GM12878 (cell line): ENCODE measurements around the gene PSMD13. TPM values are rescaled to one million over a fixed set of nuclear protein-coding genes. Genes with fewer than 3 reads are reported as not detected.

Experiments
- ATAC-seq: fragments of 200-7000 bp; cut with Tn5 transposase; 3 replicates; pipeline ENCODE4 v1.9.1; 2020; ENCODE audit warnings: mild to moderate bottlenecking, moderate library complexity
- BruUV-seq: library from RNA; stranded (reverse); fragments of 400-500 nt; replicated peaks from 2 replicates; lab custom pipeline; 2021; lab: Mats Ljungman, UMichigan
- CTCF ChIA-PET: fragments of 300-600 bp; sonication (Branson Sonifier 250); formaldehyde crosslinking; extraction: SDS; loops from one replicate; lab custom pipeline; 2021; ENCODE audit warnings: inconsistent platforms; lab: Yijun Ruan, JAX
- POLR2A ChIA-PET: fragments of 350-600 bp; formaldehyde crosslinking; extraction: SDS; loops from one replicate; lab custom pipeline; 2021; ENCODE audit warnings: inconsistent platforms; lab: Charles Lee
- RAD21 ChIA-PET: fragments of 300-600 bp; sonication (Branson Sonifier 250); formaldehyde crosslinking; loops from one replicate; lab custom pipeline; 2023; ENCODE audit warnings: antibody characterized with exemption; ENCODE audit not compliant: unreplicated experiment; lab: Charles Lee
- SMC1A ChIA-PET: fragments of 300-600 bp; sonication (Branson Sonifier 250); formaldehyde crosslinking; loops from one replicate; lab custom pipeline; 2023; ENCODE audit not compliant: unreplicated experiment, uncharacterized antibody; lab: Charles Lee
- DNase-seq: peaks from one replicate; pipeline ENCODE4 v3.0.0-alpha.2; 2011; ENCODE audit warnings: low read depth, low spot score
- FAIRE-seq: peaks from 3 replicates; lab custom pipeline; 2011; peaks lifted over from hg19 to GRCh38; lab: Jason Lieb, UNC
- H2AFZ ChIP-seq: 2 replicates; pipeline ENCODE4 v1.6.0; 2011; ENCODE audit warnings: low read depth, low read length, control low read depth; ENCODE audit not compliant: control insufficient read depth
- H3K27ac ChIP-seq: 2 replicates; pipeline ENCODE4 v1.5.1; 2011; ENCODE audit warnings: control low read depth; ENCODE audit not compliant: control insufficient read depth, insufficient read depth
- H3K27me3 ChIP-seq, 2 experiments: replicated peaks in 1 of 2; 2 replicates each; pipeline versions ENCODE4 v1.6.0 to v1.6.1; 2011; ENCODE audit warnings: low read length in 1 of 2; ENCODE audit not compliant: control insufficient read depth in 2 of 2, insufficient read depth in 2 of 2
- H3K36me3 ChIP-seq, 2 experiments: 2 replicates each; pipeline ENCODE4 v1.5.1; 2011; ENCODE audit warnings: low read length in 1 of 2; ENCODE audit not compliant: control insufficient read depth in 2 of 2, insufficient read depth in 2 of 2
- H3K4me1 ChIP-seq: 2 replicates; pipeline ENCODE4 v1.6.1; 2011; ENCODE audit warnings: mild to moderate bottlenecking, low read length, moderate library complexity, mixed read lengths; ENCODE audit not compliant: control insufficient read depth, insufficient read depth
- H3K4me2 ChIP-seq: 2 replicates; pipeline ENCODE4 v1.6.0; 2011; ENCODE audit warnings: control low read depth; ENCODE audit not compliant: control insufficient read depth, insufficient read depth
- H3K4me3 ChIP-seq: fragments of 200-600 bp; sonication (generic); 2 replicates; pipeline ENCODE4 v1.5.1; 2016
- H3K79me2 ChIP-seq: 2 replicates; pipeline ENCODE4 v1.6.0; 2011; ENCODE audit warnings: low read length; ENCODE audit not compliant: control insufficient read depth, insufficient read depth
- H3K9ac ChIP-seq: 2 replicates; pipeline ENCODE4 v1.8.0; 2011; ENCODE audit warnings: low read length, control low read depth, mixed read lengths; ENCODE audit not compliant: control insufficient read depth, insufficient read depth
- H3K9me3 ChIP-seq: replicated peaks from 3 replicates; pipeline ENCODE4 v1.5.1; 2011; ENCODE audit warnings: mild to moderate bottlenecking, low read length; ENCODE audit not compliant: control insufficient read depth, insufficient read depth
- H4K20me1 ChIP-seq: 2 replicates; pipeline ENCODE4 v1.6.0; 2011; ENCODE audit not compliant: control insufficient read depth, insufficient read depth
- BHLHE40 ChIP-seq, 2 experiments: fragments of 450-650 bp in 1 of 2; IDR thresholded peaks; 2 replicates each; pipeline ENCODE4 v1.6.1; 2011 to 2017; ENCODE audit warnings: low read depth in 2 of 2, borderline replicate concordance in 1 of 2, improper control_type of control experiment in 1 of 2, low read length in 1 of 2, mild to moderate bottlenecking in 1 of 2
- ZBTB40 ChIP-seq: fragments of 450-650 bp; IDR thresholded peaks from 2 replicates; pipeline ENCODE4 v1.6.1; 2016; ENCODE audit warnings: mild to moderate bottlenecking, moderate library complexity, borderline replicate concordance
- WGBS: methylation state at CpG from one replicate; pipeline ENCODE4 v1.1.6; 2016; ENCODE audit warnings: low lambda C conversion rate; ENCODE audit not compliant: insufficient replicate concordance, insufficient coverage; ENCODE audit errors: missing lambda C conversion rate; 5-methylcytosine and 5-hydroxymethylcytosine counted together
- in situ Hi-C: fragments of 300-500 bp; cut with MboI; formaldehyde crosslinking; loops from 9 replicates; pipeline ENCODE4 v1.14.3; 2018; ENCODE audit warnings: mixed read lengths
- intact Hi-C: fragments of 100-400 bp; cut with micrococcal nuclease; formaldehyde crosslinking; loops from one replicate; pipeline ENCODE4 v1.14.2; 2022; ENCODE audit not compliant: unreplicated experiment
- polyA plus RNA-seq, 11 experiments: library from polyadenylated mRNA; depleted of rRNA in 4 of 11; unstranded in 6 of 11; stranded (reverse) in 5 of 11; fragments of >200 nt; fragmentation: Nextera tagmentation in 4 of 11; fragmentation: Illumina TruSeq in 1 of 11; extraction: Ambion mirVana in 4 of 11; extraction: Trizol in 1 of 11; gene quantifications; 1 replicate in 1 of 11; 2 replicates in 10 of 11; pipeline versions ENCODE4 v1.2.1 to v1.2.3, GENCODE V29; 2011 to 2016; ENCODE audit warnings: inconsistent platforms in 2 of 11, missing spikeins in 2 of 11, low read depth in 1 of 11
- total RNA-seq, 4 experiments: library from RNA; depleted of rRNA in 3 of 4; stranded (reverse); fragments of >200 nt in 3 of 4; fragmentation: Illumina TruSeq in 1 of 4; extraction: Trizol in 1 of 4; gene quantifications; 2 replicates each; pipeline versions ENCODE4 v1.2.1 to v1.2.3, GENCODE V29; 2013 to 2021

PSMD13 gene
- total and polyA plus RNA-seq, 10 of the 15 experiments (the other 5 are each of a cell fraction or from before 2014, with no cell fraction given), result 141 to 303 (median 177) TPM

DNA sequence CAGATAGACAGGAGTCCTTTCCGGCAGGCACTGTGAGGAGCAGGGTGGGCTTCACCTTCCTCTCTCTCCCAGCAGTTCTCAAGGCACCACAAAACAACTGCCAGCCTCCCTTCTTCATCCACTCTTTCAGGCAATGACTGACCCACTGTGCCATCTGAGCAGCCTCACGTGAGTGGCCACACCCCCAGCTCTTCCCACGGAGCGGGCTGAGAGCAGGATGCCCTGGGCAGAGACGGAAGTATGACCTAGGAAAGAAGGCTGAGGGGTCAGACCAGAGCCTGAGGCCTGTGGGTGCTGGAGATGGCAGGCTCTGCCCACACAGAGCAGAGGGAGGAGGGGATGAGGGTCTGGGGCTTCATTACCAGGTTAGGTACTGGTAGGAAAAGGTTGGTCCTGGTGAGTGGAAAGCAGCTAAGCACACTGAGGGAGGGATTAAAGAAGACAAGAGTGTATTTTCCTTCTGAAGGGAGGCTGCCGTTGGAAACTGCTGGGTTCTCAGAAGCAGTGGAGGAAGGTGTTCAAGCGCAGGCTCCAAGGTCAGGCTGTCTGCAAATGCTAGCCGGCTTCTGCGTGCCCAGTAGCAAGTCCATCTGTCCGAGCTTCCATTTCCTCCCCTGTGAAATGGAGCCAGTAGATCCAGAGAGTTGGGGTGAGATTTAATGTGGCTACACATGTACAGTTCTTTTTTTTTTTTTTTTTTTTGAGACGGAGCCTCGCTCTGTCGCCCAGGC is 46.0 kb downstream of the PSMD13 start:
- 58% methylated on average over 10 of the region's 13 CpGs for WGBS
- Histone ChIP-seq H2AFZ (no peak overlapping the region), H3K9me3 (no peaks in the 10 kb centered on the region), H3K4me3 (no peak overlapping the region), H3K9ac (no peak overlapping the region), H3K36me3 (no peaks in the 10 kb centered on the region), H4K20me1 (no peaks in the 10 kb centered on the region), H3K4me1 (no peaks in the 10 kb centered on the region; the same call in 1 of the 2 replicates), H3K27me3 (peaks cover 15 to 21% of the 10 kb centered on the region in 2 experiments), H3K79me2 (no peaks in the 10 kb centered on the region), H3K4me2 (no peak overlapping the region), H3K27ac (no peak overlapping the region)
- ATAC-seq, result no peak
- in situ Hi-C loops, result no loop called here
- ChIA-PET POLR2A (interaction anchor here (0.6 to 1.1 kb wide), 4 partner anchors 13 to 140 kb away, joined by 3 to 6 read pairs (median 4); no protein-coding TSS in a partner anchor), CTCF (no interaction called here), RAD21 (interaction anchor here (0.6 kb wide), 1 partner anchor 32 kb away, joined by 3 read pairs; no protein-coding TSS in a partner anchor), SMC1A (interaction anchor here (0.8 kb wide), 1 partner anchor 45 kb away, joined by 3 read pairs; no protein-coding TSS in a partner anchor)
- no TSS peak for BruUV-seq
- FAIRE-seq, result no peak
- DNase-seq, result no peak
- TF ChIP-seq ZBTB40, result no peak
- TF ChIP-seq BHLHE40 (IDR thresholded peaks at IDR 0.05; ENCODE audit: borderline replicate concordance in 1 of 2, low read depth in 2 of 2, low read length in 1 of 2), result 0 out of 4 replicates have a peak, but pooled peaks of 1 of the 2 experiments have one; percentile 28
- intact Hi-C loops, result no loop called here
